Stimulated activated CD8-positive, alpha-beta memory T cell treated with anti-CD3 and anti-CD28 coated beads, Interleukin-12 subunit alpha, Interleukin-12 subunit beta, amount 100 ng/mL, for 1 hour (primary cell): Measurements from ENCODE around the gene CDCP1.

ENCODE experiments used
- DNase-seq: peaks from one replicate; pipeline ENCODE4 v3.0.0-alpha.2; 2020; ENCODE audit warnings: low read depth

The CDCP1 gene

DNA sequence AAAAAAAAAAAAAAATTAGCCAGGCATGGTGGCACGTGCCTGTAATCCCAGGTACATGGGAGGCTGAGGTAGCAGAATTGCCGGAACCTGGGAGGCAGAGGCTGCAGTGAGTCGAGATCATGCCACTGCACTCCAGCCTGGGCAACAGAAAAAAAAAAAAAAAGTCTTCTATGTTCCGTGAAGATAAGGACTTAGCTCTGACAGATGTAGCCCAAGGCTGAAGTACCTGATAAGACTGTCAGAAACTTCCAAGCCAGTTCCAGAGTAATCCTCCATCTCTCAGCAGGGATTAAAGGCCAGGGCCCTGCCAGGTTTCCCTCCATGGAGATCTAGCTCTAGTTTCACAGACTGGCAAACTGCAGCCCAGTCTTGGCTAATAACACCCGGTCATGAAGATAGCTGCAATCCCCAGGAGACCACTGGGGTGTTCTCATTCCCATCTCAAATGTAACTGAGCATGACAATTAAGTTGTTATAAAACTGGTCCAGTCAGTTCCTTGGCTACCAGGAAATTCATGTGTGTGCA lies 8.5 kb downstream of the CDCP1 start:
- no peak for DNase-seq

GRCh38 chr3:45135959-45136358 lies 10.2 kb downstream of the CDCP1 start:
- DNase-seq = no peak

GRCh38 chr3:45134758-45135521 lies 11.2 kb downstream of the CDCP1 start:
- DNase-seq = no peak

GRCh38 chr3:45132568-45133211 lies 13.5 kb downstream of the CDCP1 start:
- DNase-seq = no peak

GRCh38 chr3:45131201-45131600 lies 15.0 kb downstream of the CDCP1 start:
- DNase-seq = no peak

DNA sequence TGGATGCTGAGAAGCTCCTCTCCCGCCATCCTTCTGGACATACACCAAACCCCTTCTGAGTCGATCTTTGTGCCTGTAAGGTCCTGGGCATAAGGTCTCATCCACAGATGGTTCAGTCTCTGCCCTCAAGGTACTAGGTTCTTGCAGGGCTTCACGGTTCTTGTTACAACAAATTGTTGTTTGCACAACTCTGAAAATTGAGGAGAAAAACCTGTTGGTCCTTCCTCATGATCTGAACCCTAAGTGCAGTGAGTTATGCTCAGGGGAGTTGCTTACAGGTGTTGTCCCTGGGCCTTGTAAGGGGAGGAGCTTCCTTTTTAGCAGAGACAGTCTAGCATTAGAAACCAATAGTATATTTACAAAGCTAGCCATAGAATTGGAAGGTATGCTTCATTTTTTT lies 15.7 kb downstream of the CDCP1 start:
- no peak for DNase-seq

- DNase-seq = no peak
Observed at GRCh38 chr3:45128950-45129349, 17.2 kb downstream of the CDCP1 start.

DNA sequence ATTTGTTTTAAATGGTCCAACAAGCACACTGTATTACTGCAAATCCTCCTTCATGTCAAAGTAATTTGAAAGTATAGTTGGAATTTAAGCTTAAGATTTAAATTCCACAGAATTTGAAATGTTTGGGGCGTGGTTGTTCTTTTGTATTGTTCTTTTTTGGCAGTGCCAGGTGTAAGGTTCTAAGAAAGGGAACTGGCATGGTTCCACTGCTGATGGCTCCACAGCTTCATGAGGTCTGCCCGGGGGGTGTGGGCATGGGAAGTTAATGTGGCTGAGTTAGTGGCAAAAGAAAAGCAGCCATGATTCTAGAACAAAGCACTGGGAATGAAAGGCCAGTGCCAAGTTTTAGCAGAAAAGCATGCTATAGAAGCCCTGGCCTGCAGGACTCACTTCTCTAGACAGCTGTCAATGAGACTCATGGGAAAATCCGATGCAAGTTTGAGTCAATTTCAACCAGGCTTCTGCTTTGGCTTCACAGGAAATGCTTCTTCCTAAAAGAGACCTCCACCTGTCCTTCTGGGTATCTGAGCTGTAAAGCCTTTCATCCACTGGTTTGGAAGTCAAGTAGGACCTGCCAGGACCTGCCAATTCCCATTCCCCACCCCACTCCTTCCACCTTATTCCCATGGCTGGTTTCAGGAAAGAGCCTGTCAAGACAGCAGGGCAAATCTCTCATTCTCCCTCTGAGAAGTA lies 18.9 kb downstream of the CDCP1 start:
- no peak for DNase-seq

DNA sequence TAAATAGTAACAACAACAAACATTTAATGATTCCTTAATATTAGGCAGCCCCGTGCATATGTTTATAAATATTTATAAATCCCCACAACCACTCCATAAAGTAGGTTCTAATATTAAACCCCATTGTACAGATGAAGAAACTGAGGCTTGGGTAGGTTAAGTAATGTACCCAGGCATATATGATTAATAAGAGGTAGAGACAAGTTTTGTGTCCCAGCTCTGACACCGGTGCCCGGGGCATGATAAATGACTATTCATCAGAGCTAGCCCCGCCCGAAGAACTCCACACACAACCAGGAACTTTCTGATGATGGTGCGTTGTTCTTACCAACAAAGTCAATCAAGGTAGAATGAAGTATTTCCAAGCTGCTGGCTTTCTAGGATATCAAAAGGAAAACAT lies 19.4 kb downstream of the CDCP1 start:
- no peak for DNase-seq

- DNase-seq = no peak
Observed at GRCh38 chr3:45125550-45126026, 20.6 kb downstream of the CDCP1 start.

- DNase-seq = no peak
Observed at GRCh38 chr3:45124956-45125355, 21.2 kb downstream of the CDCP1 start.

GRCh38 chr3:45124352-45124751 lies 21.8 kb downstream of the CDCP1 start:
- DNase-seq = no peak

- DNase-seq = no peak
Observed at GRCh38 chr3:45123581-45124269, 22.5 kb downstream of the CDCP1 start.

DNA sequence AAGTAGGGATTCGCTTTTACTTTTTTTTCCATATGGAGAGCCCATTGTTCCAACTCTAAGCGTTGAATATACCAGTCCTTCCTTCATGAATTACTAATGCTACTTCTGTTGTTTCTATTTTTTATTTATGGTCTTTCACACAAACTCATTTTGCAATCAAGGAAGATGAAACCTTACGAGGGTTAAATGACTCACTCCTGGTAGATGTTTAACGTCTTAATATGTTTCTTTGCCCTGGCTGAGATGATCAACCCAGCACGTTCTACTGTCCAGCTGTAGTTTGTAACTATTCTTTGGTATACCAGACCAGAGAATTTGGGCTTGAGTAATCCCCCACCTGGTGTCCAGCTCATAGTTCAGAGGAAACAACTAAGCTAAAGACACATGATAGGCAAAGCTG lies 23.1 kb downstream of the CDCP1 start:
- DNase-seq = no peak

DNA sequence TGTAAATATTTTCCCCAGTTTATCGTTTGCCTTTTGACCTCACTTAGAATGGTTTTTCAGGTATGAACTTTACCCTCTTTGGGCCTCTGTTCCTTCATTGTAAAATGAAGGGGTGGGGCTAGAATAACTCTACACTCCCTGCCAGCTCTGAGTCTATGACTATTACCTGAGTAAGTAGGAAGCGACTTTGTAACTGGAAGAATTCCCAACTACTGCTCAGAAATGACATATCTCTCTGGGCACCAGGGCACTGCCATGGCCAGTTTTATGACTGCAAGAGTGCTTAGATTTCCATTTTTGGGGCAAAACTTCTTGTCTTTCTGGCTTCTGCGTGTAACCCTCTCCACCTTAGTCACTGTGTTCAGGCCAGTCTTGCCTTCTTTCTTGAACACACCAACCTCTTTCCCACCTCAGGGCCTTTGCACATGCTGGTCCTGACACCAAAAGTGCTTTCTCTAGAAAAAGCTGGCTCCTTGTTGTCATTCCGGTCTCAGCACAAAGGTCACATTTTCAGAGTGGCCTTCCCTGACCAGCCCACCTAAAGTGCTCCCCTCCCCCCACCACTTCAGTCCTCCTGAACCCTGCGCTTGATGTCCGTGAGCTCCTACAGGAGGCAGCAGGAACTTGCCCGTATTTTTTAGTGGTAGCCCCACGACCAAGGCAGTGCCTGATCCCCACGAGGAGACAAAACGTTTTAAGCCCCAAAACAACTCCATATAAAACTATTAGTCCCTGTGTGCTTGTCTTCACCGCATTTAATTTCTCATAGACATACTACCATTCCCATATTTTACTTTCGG lies 25.6 kb downstream of the CDCP1 start:
- DNase-seq = no peak

DNA sequence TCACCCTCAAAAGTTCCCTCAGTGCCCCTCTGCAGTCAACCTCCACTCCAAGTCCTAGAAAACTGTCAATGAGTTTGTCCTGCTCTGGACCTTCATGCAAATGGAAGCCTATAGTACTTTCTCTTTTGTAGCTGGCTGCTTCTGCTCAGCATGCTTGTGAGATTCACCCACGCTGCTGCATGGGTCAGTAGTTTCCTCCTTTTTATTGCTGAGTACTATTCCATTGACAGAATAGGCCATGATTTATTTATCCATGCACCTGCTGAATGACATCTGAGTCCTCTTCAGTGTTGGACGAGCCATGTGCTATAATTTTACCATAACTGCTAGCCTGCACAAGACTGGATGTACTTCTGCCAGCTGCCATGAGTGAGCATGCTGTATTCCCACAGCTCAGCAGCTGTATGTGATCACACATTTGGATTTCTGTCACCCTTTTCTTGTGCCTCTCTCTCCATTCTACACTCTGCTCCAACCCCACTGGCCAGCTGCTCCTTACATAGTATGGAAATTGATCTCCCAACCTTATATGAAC lies 26.3 kb downstream of the CDCP1 start:
- DNase-seq = no peak

DNA sequence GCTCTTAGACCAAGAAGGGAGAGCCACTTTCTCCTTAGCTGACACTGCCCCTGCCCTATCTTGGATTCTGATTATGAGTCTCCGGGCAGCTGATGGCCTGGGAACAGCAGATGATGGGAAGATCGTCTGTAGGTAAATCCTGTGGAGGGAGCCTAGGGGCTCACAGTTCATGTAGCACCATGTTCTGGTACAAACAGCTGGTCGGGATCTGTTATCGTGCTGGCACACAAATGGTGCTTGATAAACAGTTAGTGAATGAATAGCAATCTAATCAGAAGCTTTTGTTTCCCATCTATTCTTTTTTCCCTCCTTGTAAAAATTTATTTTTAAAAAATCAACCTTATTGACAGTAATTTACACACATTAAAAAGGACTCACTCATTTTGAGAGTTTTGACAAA lies 26.8 kb downstream of the CDCP1 start:
- no peak for DNase-seq

DNA sequence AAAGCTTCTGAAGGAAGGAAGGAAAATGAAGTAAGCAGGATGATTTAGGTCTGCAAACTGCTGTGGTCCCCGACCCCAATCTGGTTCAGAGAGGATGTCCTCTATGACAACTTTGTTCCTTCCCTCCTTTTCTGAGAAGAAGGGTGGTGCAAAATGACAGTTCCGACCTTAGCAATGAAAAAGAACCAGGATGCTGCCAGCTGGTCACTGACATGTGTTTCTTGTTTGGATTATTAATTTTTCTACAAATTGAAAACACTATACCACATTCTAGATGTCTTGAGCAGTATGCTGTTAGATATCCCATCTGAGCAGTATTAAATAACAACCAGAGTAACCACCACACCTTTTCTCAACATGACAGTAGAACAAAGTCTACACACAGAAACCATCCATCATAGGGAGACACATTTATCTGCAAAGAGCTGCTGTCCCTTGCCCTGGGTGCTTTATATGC lies 27.5 kb downstream of the CDCP1 start:
- no peak for DNase-seq

DNA sequence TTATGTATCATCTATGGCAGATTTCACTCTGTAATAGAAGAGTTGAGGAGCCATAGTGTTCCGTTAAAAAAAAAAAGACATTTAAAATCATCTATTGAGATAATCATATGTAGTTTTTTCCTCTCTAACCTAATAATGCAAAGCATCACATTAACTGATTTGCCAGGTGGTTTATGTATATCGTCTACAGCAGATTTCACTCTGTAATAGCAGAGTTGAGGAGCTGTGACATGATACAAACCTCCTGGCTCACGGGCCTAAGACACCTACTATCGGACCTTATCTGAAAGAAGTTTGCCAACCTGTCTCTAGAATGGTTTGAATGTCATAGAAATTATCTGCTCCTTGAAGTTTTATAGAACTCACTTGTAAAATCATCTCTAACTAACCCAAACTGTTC lies 29.8 kb downstream of the CDCP1 start:
- no peak for DNase-seq

DNA sequence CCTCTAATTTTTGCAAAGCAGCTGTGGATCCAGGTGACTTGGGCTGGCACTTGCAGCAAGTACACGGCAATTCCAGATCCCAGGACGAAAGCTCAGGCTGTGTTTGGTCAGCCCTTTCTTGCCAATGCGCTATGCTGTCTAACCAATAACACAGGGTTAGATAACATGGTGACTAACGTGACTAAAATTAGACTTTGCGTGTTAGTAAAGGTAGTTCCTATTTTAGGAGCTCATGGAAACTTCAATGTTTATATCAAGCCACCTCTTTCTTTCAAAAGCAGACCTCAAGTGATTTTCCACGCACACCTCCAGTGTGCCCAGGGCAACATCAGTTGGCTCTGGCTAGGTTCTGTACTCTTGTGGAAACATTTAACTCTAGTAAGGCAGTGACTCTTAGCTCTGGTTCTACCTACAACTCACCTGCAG lies 32.5 kb downstream of the CDCP1 start:
- no peak for DNase-seq

DNA sequence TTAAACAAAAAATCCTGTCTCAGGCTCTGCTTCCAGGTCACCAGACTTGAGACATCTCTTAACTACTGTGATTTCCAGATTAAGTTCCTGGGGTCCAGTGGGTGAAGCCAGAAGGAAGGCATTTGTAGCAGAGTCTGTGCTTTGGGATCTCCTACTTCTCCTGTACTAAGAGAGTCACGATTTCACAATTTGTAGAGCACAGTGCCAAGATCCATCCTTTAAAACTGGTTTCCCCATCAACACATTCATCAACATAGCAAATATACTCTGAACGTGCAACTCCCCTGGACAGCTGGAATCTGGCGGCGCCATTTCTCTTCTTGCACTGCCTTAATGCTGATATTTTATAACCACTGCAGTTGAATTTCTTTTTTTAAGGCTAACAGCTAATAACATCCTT lies 33.2 kb downstream of the CDCP1 start:
- no peak for DNase-seq
